CD4-positive, alpha-beta T cell (primary cell): ENCODE data around the gene KLHL33. TPM values are rescaled to one million over a fixed set of nuclear protein-coding genes. Genes with fewer than 3 reads are reported as not detected.

ENCODE experiments used
- ATAC-seq: fragments of 200-7000 bp; cut with Tn5 transposase; one replicate; pipeline ENCODE4 v1.10.0; 2022; ENCODE audit warnings: mild to moderate bottlenecking; ENCODE audit not compliant: poor library complexity
- CTCF ChIA-PET: fragments of 350-600 bp; sonication (Branson Sonifier 250); formaldehyde crosslinking; loops from one replicate; lab custom pipeline; 2021; ENCODE audit warnings: antibody characterized with exemption, inconsistent platforms; lab: Charles Lee
- POLR2A ChIA-PET: fragments of 350-600 bp; sonication (Branson Sonifier 250); formaldehyde crosslinking; loops from one replicate; lab custom pipeline; 2021; ENCODE audit warnings: antibody characterized with exemption, inconsistent platforms; lab: Charles Lee
- DNase-seq, 14 experiments: peaks; one replicate each; pipeline ENCODE4 v3.0.0-alpha.2; 2013 to 2020; ENCODE audit warnings: mixed read lengths in 2 of 14
- H3K27ac ChIP-seq, 2 donors: one replicate each; pipeline versions ENCODE4 v1.5.1 to v1.7.0; 2013; ENCODE audit warnings: low read length in 2 of 2, low read depth in 1 of 2, mild to moderate bottlenecking in 1 of 2
- H3K27me3 ChIP-seq, 2 experiments: 1 replicate in 1 of 2; 2 replicates in 1 of 2; pipeline versions ENCODE4 v1.6.1 to v1.7.0; 2013; ENCODE audit warnings: low read length in 2 of 2, control low read depth in 1 of 2, mild to moderate bottlenecking in 1 of 2, moderate library complexity in 1 of 2; ENCODE audit not compliant: insufficient read depth in 2 of 2, control insufficient read depth in 1 of 2
- H3K36me3 ChIP-seq: one replicate; pipeline ENCODE4 v1.6.1; 2013; ENCODE audit warnings: low read length, control low read depth; ENCODE audit not compliant: insufficient read depth
- H3K4me1 ChIP-seq: one replicate; pipeline ENCODE4 v1.6.1; 2013; ENCODE audit warnings: low read length, control low read depth; ENCODE audit not compliant: insufficient read depth
- H3K4me3 ChIP-seq: one replicate; pipeline ENCODE4 v1.5.1; 2013; ENCODE audit warnings: mild to moderate bottlenecking, low read length, moderate library complexity
- H3K9me3 ChIP-seq, 2 experiments: 1 replicate in 1 of 2; 2 replicates in 1 of 2; pipeline versions ENCODE4 v1.6.1 to v1.7.0; 2013; ENCODE audit warnings: low read length in 2 of 2, mild to moderate bottlenecking in 2 of 2, control low read depth in 1 of 2, moderate library complexity in 1 of 2; ENCODE audit not compliant: control insufficient read depth in 1 of 2, insufficient read depth in 1 of 2
- H3K27ac Mint-ChIP-seq: one replicate; pipeline ENCODE4 v1.8.0; 2020; ENCODE audit warnings: mixed read lengths
- H3K27me3 Mint-ChIP-seq: one replicate; pipeline ENCODE4 v1.8.0; 2021; ENCODE audit warnings: mixed read lengths
- H3K36me3 Mint-ChIP-seq: one replicate; pipeline ENCODE4 v1.8.0; 2021; ENCODE audit warnings: low read depth, mixed read lengths
- H3K4me1 Mint-ChIP-seq: one replicate; pipeline ENCODE4 v1.8.0; 2021; ENCODE audit warnings: low read depth, mixed read lengths
- H3K4me3 Mint-ChIP-seq: one replicate; pipeline ENCODE4 v1.8.0; 2020; ENCODE audit warnings: mild to moderate bottlenecking, mixed read lengths
- H3K9me3 Mint-ChIP-seq: one replicate; pipeline ENCODE4 v1.8.0; 2020; ENCODE audit warnings: mixed read lengths
- intact Hi-C, 2 experiments: fragments of 100-400 bp; cut with DNase I in 1 of 2; cut with micrococcal nuclease in 1 of 2; formaldehyde crosslinking; loops; one replicate each; pipeline versions ENCODE4 v1.15.1 to v1.9.0; 2023 to 2025; cut with DNase I, micrococcal nuclease
- total RNA-seq, 174 experiments: library from RNA in 2 of 174; stranded (reverse) in 2 of 174; gene quantifications; one replicate each; pipeline ENCODE4 v1.2.3 and lab custom pipeline; 2021 to 2026
- TF ChIP-seq, protein P1 (sequence below): fragments of 200-600 bp; IDR thresholded peaks from one replicate; pipeline ENCODE4 v1.8.0; 2022; ENCODE audit warnings: antibody characterized with exemption, mild to moderate bottlenecking

Gene KLHL33
- total RNA-seq, 2 experiments from 2014 or later = 0.19 to 0.31 TPM

DNA sequence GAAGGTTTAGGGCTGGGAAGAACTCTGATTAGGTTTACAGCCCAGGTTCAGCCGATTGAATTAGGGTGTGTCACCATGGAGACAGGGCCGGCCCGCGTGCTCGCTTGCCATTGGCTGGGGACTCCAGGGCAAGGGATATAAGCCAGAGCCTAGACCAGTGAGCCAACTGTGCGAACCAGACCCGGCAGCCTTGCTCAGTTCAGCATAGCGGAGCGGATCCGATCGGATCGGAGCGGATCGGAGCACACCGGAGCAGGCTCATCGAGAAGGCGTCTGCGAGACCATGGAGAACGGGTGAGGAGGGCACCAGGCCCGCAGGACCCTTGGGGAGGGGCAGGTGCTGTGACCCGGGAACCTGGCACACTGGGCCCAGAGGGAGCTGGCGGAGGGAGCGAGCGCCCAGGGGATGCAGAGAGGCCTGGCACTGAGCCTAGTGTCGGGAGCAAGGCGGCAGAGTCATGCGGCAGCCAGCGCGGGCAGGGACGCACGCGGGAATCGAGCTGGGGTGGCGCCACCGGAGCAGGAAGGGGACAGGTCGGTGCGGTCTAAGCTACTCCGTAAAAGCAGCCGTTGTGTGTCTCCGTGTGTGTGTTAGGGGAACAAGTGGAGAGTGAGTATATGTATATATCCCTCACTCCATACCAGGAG, 33.4 kb upstream of the KLHL33 start, which contains the start of gene PNP:
TSS of gene PNP (plus strand) at position 165 of the 648 bp plus-strand sequence. CDS start at position 284, 119 bp downstream.
- Mint-ChIP-seq H3K4me3 (peak within 1 kb of the TSS; percentile 98), H3K27me3 (no peaks in the 10 kb centered on the region), H3K36me3 (peaks cover 43% of the 10 kb centered on the region), H3K9me3 (no peaks in the 10 kb centered on the region), H3K27ac (peak within 1 kb of the TSS; percentile 92), H3K4me1 (peaks cover 50% of the 10 kb centered on the region)
- Histone ChIP-seq H3K27ac (peak within 1 kb of the TSS; percentile 78 to 81), H3K4me1 (peaks cover 46% of the 10 kb centered on the region), H3K9me3 (no peaks in the 10 kb centered on the region), H3K27me3 (no peaks in the 10 kb centered on the region), H3K36me3 (peaks cover 23% of the 10 kb centered on the region), H3K4me3 (peak within 1 kb of the TSS; percentile 95)
- ATAC-seq (peak; percentile 88), DNase-seq (peak; percentile 77 to 96 (median 85))
- TF ChIP-seq, protein P1, sequence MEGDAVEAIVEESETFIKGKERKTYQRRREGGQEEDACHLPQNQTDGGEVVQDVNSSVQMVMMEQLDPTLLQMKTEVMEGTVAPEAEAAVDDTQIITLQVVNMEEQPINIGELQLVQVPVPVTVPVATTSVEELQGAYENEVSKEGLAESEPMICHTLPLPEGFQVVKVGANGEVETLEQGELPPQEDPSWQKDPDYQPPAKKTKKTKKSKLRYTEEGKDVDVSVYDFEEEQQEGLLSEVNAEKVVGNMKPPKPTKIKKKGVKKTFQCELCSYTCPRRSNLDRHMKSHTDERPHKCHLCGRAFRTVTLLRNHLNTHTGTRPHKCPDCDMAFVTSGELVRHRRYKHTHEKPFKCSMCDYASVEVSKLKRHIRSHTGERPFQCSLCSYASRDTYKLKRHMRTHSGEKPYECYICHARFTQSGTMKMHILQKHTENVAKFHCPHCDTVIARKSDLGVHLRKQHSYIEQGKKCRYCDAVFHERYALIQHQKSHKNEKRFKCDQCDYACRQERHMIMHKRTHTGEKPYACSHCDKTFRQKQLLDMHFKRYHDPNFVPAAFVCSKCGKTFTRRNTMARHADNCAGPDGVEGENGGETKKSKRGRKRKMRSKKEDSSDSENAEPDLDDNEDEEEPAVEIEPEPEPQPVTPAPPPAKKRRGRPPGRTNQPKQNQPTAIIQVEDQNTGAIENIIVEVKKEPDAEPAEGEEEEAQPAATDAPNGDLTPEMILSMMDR = no peak
- intact Hi-C loops = loop anchor here (1.0 to 10.0 kb wide), 7 partner anchors 8 to 615 kb away; partner anchors contain the start of genes APEX1 (in 2 of the 2), OSGEP (in 1 of the 2) and PARP2 (in 1 of the 2)
- ChIA-PET CTCF (interaction anchor here (1.0 to 1.6 kb wide), 4 partner anchors 13 to 56 kb away, joined by 3 to 7 read pairs (median 6); partner anchors contain the start of genes APEX1, OSGEP and TEP1), POLR2A (interaction anchor here (0.8 to 4.8 kb wide), 17 partner anchors 8 to 213 kb away, joined by 3 to 43 read pairs (median 6); partner anchors contain the start of genes APEX1, OSGEP, PARP2 and PIP4P1)

DNA sequence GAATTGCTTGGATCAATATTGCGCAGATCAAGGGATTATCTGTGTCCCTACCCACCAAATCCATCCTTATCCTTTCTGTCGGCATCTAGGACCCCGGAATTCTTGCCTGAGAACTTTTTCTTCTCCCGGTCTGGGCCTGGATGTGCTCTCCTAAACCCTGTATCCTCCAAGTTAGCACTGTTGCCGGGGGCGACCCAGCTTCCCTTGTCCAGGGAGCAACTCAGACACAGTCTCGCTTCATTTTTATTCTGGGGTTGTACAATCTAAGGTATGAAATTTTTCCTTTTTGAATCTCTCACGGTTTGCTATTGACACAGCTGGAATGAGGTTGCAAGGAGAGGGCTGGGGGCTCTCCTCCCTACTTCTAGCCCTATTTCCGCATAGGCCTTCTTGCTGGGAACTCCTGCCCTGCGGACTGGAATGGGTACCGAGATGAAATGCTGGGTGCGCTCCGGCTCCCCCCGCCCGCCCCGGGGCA, 32.8 kb upstream of the KLHL33 start:
- DNase-seq (no peak), ATAC-seq (no peak)
- Histone ChIP-seq H3K4me1 (peaks cover 43% of the 10 kb centered on the region), H3K27me3 (no peaks in the 10 kb centered on the region), H3K27ac (peak overlapping the region; percentile 78 to 81), H3K9me3 (no peaks in the 10 kb centered on the region), H3K4me3 (peak overlapping the region; percentile 95), H3K36me3 (peaks cover 17% of the 10 kb centered on the region)
- Mint-ChIP-seq H3K4me3 (peak overlapping the region; percentile 98), H3K9me3 (no peaks in the 10 kb centered on the region), H3K36me3 (peaks cover 37% of the 10 kb centered on the region), H3K4me1 (peaks cover 44% of the 10 kb centered on the region), H3K27me3 (no peaks in the 10 kb centered on the region), H3K27ac (peak overlapping the region; percentile 92)
- intact Hi-C loops = loop anchor here (1.0 to 10.0 kb wide), 7 partner anchors 8 to 616 kb away; partner anchors contain the start of genes APEX1 (in 2 of the 2), OSGEP (in 1 of the 2) and PARP2 (in 1 of the 2)
- CTCF ChIA-PET = interaction anchor here (1.5 kb wide), 1 partner anchor 14 kb away, joined by 4 read pairs; no protein-coding TSS in a partner anchor
- POLR2A ChIA-PET = interaction anchor here (1.2 to 4.8 kb wide), 6 partner anchors 8 to 214 kb away, joined by 4 to 43 read pairs (median 15); partner anchors contain the start of genes APEX1, OSGEP and PIP4P1
- TF ChIP-seq, protein P1 = no peak
